Kidney epithelial cell (primary cell): ENCODE results near the gene CCDC85C. TPM values are rescaled to one million over a fixed set of nuclear protein-coding genes. Genes with fewer than 3 reads are reported as not detected.

Source experiments
- DNase-seq: peaks from one replicate; pipeline ENCODE4 v3.0.0-alpha.2; 2010; ENCODE audit warnings: low read depth
- H3K27me3 ChIP-seq: 2 replicates; pipeline ENCODE4 v1.6.0; 2011; ENCODE audit warnings: low read length; ENCODE audit not compliant: control insufficient read depth, insufficient read depth
- H3K36me3 ChIP-seq: 2 replicates; pipeline ENCODE4 v1.5.1; 2011; ENCODE audit warnings: low read length; ENCODE audit not compliant: control insufficient read depth, insufficient read depth
- H3K4me3 ChIP-seq: 2 replicates; pipeline ENCODE4 v1.5.1; 2011; ENCODE audit warnings: low read depth, mild to moderate bottlenecking, control low read depth, low read length
- total RNA-seq: library from RNA; depleted of rRNA; stranded (reverse); fragments of >200 nt; gene quantifications from 2 replicates; pipeline ENCODE4 v1.2.3, GENCODE V29; 2015
- TF ChIP-seq, protein P1 (sequence below): IDR thresholded peaks from 2 replicates; pipeline ENCODE4 v1.5.1; 2011; ENCODE audit warnings: mild to moderate bottlenecking, moderate library complexity, low read length, control low read depth, inconsistent platforms; ENCODE audit not compliant: insufficient read depth, poor library complexity, severe bottlenecking

The CCDC85C gene
- total RNA-seq, 1 donor from 2014 or later: 32.4 TPM

DNA sequence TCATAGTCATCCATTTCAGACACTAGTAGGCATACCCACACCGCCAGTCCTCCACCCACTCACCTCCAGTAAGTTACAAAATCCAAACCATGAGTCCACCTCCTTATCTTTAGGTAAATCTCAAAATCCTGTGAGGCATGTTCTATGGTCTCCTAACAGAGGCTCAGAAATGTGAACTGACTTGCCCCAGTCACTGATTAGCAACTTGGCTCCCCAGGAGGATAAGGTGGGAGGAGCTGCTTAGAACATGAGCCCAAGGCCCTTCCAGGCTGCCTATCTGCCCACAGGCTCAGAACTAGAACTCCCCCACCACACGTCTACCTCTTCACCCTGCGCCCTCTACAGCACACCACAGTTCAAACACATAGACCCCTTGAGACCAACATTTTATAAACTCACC is 143.2 kb downstream of the CCDC85C start:
- Histone ChIP-seq H3K27me3 (no peaks in the 10 kb centered on the region), H3K36me3 (no peaks in the 10 kb centered on the region), H3K4me3 (no peak overlapping the region)
- no peak for DNase-seq
- TF ChIP-seq, protein P1, sequence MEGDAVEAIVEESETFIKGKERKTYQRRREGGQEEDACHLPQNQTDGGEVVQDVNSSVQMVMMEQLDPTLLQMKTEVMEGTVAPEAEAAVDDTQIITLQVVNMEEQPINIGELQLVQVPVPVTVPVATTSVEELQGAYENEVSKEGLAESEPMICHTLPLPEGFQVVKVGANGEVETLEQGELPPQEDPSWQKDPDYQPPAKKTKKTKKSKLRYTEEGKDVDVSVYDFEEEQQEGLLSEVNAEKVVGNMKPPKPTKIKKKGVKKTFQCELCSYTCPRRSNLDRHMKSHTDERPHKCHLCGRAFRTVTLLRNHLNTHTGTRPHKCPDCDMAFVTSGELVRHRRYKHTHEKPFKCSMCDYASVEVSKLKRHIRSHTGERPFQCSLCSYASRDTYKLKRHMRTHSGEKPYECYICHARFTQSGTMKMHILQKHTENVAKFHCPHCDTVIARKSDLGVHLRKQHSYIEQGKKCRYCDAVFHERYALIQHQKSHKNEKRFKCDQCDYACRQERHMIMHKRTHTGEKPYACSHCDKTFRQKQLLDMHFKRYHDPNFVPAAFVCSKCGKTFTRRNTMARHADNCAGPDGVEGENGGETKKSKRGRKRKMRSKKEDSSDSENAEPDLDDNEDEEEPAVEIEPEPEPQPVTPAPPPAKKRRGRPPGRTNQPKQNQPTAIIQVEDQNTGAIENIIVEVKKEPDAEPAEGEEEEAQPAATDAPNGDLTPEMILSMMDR: no peak

DNA sequence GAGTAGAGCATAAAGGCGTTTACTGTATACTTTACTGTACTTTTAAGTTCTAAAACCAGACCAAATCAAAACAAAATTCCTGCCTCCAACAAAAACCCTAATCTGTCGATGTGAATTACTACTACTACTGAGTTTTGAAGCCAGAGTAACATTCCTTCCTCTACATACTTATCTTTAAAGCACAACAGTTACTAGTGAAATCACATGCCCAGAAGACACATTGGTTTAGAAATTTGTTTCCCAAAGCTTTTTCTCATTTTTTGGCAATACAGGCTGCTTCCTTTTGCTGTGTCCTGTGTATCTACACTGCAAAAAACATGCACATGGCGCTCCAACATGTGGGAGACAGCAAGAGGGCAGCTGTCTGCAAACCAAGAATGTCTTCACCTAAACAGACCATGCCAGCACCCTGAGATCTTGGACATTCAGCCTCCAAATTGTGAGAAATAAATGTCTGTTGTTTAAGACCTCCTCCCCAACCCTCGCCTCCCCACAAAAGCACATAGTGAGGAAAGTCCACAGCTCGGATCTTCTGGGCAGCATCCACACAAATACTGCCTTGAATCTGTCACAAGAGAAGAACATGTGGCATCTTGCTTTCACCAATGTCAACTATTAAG is 144.4 kb downstream of the CCDC85C start:
- H3K36me3 ChIP-seq: no peaks in the 10 kb centered on the region
- DNase-seq: no peak
- no peak overlapping the region for H3K4me3 ChIP-seq
- TF ChIP-seq, protein P1: no peak
- no peaks in the 10 kb centered on the region for H3K27me3 ChIP-seq

DNA sequence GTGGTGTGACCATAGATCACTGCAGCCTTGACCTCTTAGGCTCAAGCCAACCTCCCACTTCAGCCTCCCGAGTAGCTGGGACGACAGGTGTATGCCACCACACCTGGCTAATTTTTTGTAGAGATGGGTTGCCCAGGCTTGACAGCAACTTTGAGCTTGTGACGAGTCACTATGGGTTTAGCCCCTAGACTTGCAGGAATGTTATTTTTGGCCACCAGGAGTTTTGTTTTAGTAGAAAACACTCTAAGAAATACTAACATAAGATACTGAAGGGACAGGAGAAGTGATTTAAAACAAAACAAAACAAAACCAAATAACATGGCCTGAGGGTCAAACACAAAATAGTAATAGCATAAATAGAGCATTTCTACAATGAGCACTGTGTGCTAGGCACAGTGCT is 149.8 kb downstream of the CCDC85C start:
- no peaks in the 10 kb centered on the region for H3K27me3 ChIP-seq
- TF ChIP-seq, protein P1: no peak
- DNase-seq: no peak
- no peak overlapping the region for H3K4me3 ChIP-seq
- H3K36me3 ChIP-seq: no peaks in the 10 kb centered on the region

DNA sequence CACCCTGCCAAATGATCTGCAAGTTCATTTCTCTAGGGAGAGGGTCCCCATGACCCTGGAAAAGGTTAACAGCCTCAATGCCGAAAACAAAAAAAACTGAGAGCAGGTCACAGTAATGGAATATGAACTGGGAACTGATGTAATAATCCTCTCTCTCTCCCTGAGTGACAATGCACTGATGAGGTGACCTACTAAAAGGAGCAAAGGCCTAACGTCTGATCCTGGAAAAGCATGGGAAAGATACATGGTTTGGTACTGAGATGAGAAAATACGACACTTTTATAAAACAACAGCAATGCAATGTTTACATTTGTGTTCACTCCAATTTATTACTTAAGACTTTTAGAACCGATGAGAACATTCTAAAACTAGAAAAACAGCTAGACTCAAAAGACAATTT is 151.0 kb downstream of the CCDC85C start:
- TF ChIP-seq, protein P1: no peak

DNA sequence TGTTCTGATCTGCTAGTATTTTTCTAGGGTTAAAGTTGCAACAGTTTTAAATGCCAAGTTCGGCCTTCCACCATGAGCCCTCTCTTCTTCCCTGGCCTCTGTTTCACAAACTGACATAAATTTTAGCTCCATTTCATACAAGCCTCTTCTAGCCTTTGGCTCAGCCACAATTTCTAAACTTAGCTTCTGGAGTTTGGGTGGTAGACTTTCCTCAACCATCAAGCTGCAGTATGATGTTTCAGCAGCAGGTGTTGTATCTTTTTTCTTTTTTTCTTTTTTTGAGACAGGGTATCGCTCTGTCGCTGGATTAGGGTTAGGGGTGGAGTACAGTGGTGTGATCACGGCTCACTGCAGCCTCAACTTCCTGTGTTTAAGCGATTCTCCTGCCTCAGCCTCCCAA is 152.8 kb downstream of the CCDC85C start:
- TF ChIP-seq, protein P1: no peak
- DNase-seq: no peak
- no peak overlapping the region for H3K4me3 ChIP-seq
- no peaks in the 10 kb centered on the region for H3K36me3 ChIP-seq
- no peaks in the 10 kb centered on the region for H3K27me3 ChIP-seq

More for the DNA sequence above, 151.0 kb downstream of the CCDC85C start:
- DNase-seq: no peak
- Histone ChIP-seq H3K4me3 (no peak overlapping the region), H3K36me3 (no peaks in the 10 kb centered on the region), H3K27me3 (no peaks in the 10 kb centered on the region)

DNA sequence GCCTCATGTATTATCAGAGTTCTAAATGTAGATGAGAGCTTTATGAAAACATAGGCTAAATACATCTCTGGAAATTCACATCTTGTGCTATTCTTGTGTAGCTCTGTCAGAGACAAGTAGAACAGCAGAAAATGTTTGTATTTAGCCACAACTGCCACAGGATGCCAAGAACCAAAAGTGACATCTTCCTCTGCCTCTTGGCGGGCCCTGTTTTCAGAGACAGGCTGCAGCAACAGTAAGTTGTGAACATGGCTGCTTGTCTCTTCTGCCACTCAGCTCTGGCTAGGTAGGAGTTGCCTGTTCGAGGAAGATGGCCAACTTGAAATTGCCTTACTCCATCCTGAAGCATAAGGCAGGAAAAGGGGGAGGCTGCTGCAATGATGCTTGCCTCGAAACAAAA is 153.7 kb downstream of the CCDC85C start:
- TF ChIP-seq, protein P1: no peak
- DNase-seq: no peak
- H3K27me3 ChIP-seq: no peaks in the 10 kb centered on the region
- H3K4me3 ChIP-seq: no peak overlapping the region
- no peaks in the 10 kb centered on the region for H3K36me3 ChIP-seq
